Endothelial cell of umbilical vein (primary cell): ENCODE data around the gene AMIGO2. TPM values are rescaled to one million over a fixed set of nuclear protein-coding genes. Genes with fewer than 3 reads are reported as not detected.

Experiments used
- BruUV-seq: library from RNA; stranded (reverse); fragments of 400-500 nt; replicated peaks from 2 replicates; lab custom pipeline; 2021; lab: Mats Ljungman, UMichigan
- CTCF ChIA-PET: fragments of 300-600, 350-600 bp; sonication (Branson Sonifier 250); formaldehyde crosslinking; loops from one replicate; lab custom pipeline; 2021; ENCODE audit warnings: antibody characterized with exemption, inconsistent platforms; lab: Charles Lee
- POLR2A ChIA-PET: fragments of 300-600, 350-600 bp; sonication (Branson Sonifier 250); formaldehyde crosslinking; loops from one replicate; lab custom pipeline; 2021; ENCODE audit warnings: antibody characterized with exemption, inconsistent platforms; lab: Charles Lee
- DNase-seq: peaks from one replicate; pipeline ENCODE4 v3.0.0-alpha.2; 2011; ENCODE audit warnings: low read depth, low spot score
- FAIRE-seq: peaks from 2 replicates; lab custom pipeline; 2011; peaks lifted over from hg19 to GRCh38; lab: Jason Lieb, UNC
- H2AFZ ChIP-seq: 2 replicates; pipeline ENCODE4 v1.6.0; 2012; ENCODE audit warnings: low read depth, low read length, control low read depth, inconsistent platforms
- H3K27ac ChIP-seq: 2 replicates; pipeline ENCODE4 v1.5.1; 2011; ENCODE audit warnings: low read depth, mild to moderate bottlenecking, control low read depth, low read length, moderate library complexity; ENCODE audit not compliant: insufficient read depth
- H3K27me3 ChIP-seq, 2 experiments: 2 replicates each; pipeline versions ENCODE4 v1.6.0 to v1.6.1; 2011; ENCODE audit warnings: low read length in 2 of 2, mixed read lengths in 1 of 2; ENCODE audit not compliant: control insufficient read depth in 2 of 2, insufficient read depth in 2 of 2
- H3K36me3 ChIP-seq, 2 experiments: 2 replicates in 1 of 2; 3 replicates in 1 of 2; pipeline ENCODE4 v1.5.1; 2011; ENCODE audit warnings: low read length in 2 of 2, mild to moderate bottlenecking in 1 of 2, moderate library complexity in 1 of 2; ENCODE audit not compliant: control insufficient read depth in 2 of 2, insufficient read depth in 2 of 2; ENCODE audit errors: extremely low read depth in 1 of 2
- H3K4me1 ChIP-seq: 3 replicates; pipeline ENCODE4 v1.5.1; 2011; ENCODE audit warnings: mild to moderate bottlenecking, low read length; ENCODE audit not compliant: control insufficient read depth, insufficient read depth; ENCODE audit errors: extremely low read depth
- H3K4me2 ChIP-seq: 2 replicates; pipeline ENCODE4 v1.6.1; 2011; ENCODE audit warnings: low read length, control low read depth, mixed read lengths; ENCODE audit not compliant: insufficient read depth
- H3K4me3 ChIP-seq, 3 experiments: fragments of 200-600 bp in 1 of 3; sonication (generic), shearing (Covaris generic) in 1 of 3; replicated peaks in 1 of 3; 2 replicates each; pipeline ENCODE4 v1.5.1; 2011 to 2016; ENCODE audit warnings: control low read depth in 3 of 3, low read length in 3 of 3, mild to moderate bottlenecking in 2 of 3, inconsistent platforms in 1 of 3, low read depth in 1 of 3, moderate library complexity in 1 of 3; ENCODE audit not compliant: insufficient read depth in 1 of 3
- H3K79me2 ChIP-seq: 2 replicates; pipeline ENCODE4 v1.6.0; 2012; ENCODE audit warnings: low read length, inconsistent platforms; ENCODE audit not compliant: control insufficient read depth, insufficient read depth
- H3K9ac ChIP-seq: replicated peaks from 2 replicates; pipeline ENCODE3; 2011; ENCODE audit warnings: low read length, control low read depth; ENCODE audit not compliant: insufficient read depth; ENCODE audit errors: extremely low read depth
- H3K9me1 ChIP-seq: replicated peaks from 3 replicates; pipeline ENCODE4 v1.6.0; 2011; ENCODE audit warnings: mild to moderate bottlenecking, low read length; ENCODE audit not compliant: control insufficient read depth, insufficient read depth; ENCODE audit errors: extremely low read depth
- H3K9me3 ChIP-seq: replicated peaks from 2 replicates; pipeline ENCODE4 v1.5.1; 2012; ENCODE audit warnings: low read length, inconsistent platforms; ENCODE audit not compliant: control insufficient read depth, insufficient read depth
- H4K20me1 ChIP-seq: replicated peaks from 2 replicates; pipeline ENCODE3; 2011; ENCODE audit warnings: mild to moderate bottlenecking, low read length; ENCODE audit not compliant: control insufficient read depth, insufficient read depth; ENCODE audit errors: extremely low read depth
- CTCF ChIP-seq, 2 donors: IDR thresholded peaks; 1 replicate in 1 of 2; 2 replicates in 1 of 2; pipeline ENCODE4 v1.5.1; 2011; ENCODE audit warnings: low read length in 2 of 2, mild to moderate bottlenecking in 2 of 2, moderate library complexity in 2 of 2, control low read depth in 1 of 2, inconsistent platforms in 1 of 2, low read depth in 1 of 2; ENCODE audit not compliant: insufficient read depth in 1 of 2; ENCODE audit errors: extremely low read depth in 1 of 2
- EZH2 ChIP-seq: IDR thresholded peaks from 2 replicates; pipeline ENCODE4 v1.6.1; 2012; ENCODE audit warnings: borderline replicate concordance, low read depth, mild to moderate bottlenecking, moderate library complexity, low read length, inconsistent platforms; ENCODE audit not compliant: severe bottlenecking
- FOS ChIP-seq: IDR thresholded peaks from 2 replicates; pipeline ENCODE4 v1.6.1; 2011; ENCODE audit warnings: mild to moderate bottlenecking, low read length, moderate library complexity, borderline replicate concordance; ENCODE audit not compliant: insufficient read depth
- GATA2 ChIP-seq: IDR thresholded peaks from 2 replicates; pipeline ENCODE4 v1.7.0; 2011; ENCODE audit warnings: low read depth, mild to moderate bottlenecking, moderate library complexity, mixed read lengths, low read length; ENCODE audit not compliant: insufficient read length, insufficient read depth
- JUN ChIP-seq: IDR thresholded peaks from 2 replicates; pipeline ENCODE4 v1.6.1; 2011; ENCODE audit warnings: borderline replicate concordance, low read depth; ENCODE audit not compliant: insufficient read length, insufficient read depth
- MAX ChIP-seq: IDR thresholded peaks from 2 replicates; pipeline ENCODE4 v1.6.1; 2011; ENCODE audit not compliant: insufficient read depth, insufficient read length
- MYC ChIP-seq: IDR thresholded peaks from one replicate; pipeline ENCODE4 v1.6.1; 2011; ENCODE audit warnings: mild to moderate bottlenecking, low read depth, low read length
- POLR2A ChIP-seq: IDR thresholded peaks from 2 replicates; pipeline ENCODE4 v1.6.1; 2012; ENCODE audit warnings: low read depth, mild to moderate bottlenecking, control low read depth, low read length
- POLR2AphosphoS5 ChIP-seq: IDR thresholded peaks from 2 replicates; pipeline ENCODE4 v1.6.1; 2012; ENCODE audit warnings: low read depth, mild to moderate bottlenecking, control low read depth, low read length, moderate library complexity; ENCODE audit not compliant: insufficient read depth
- dilution Hi-C: fragments of 300-500 bp; cut with MboI; formaldehyde crosslinking; loops from one replicate; pipeline ENCODE4 v1.15.0; 2019; ENCODE audit warnings: low sequenced_read_pairs; ENCODE audit not compliant: extremely low pct_ligation_motif_present
- intact Hi-C: fragments of 100-400 bp; cut with micrococcal nuclease; formaldehyde crosslinking; loops from one replicate; pipeline ENCODE4 v1.10.0; 2022
- polyA plus RNA-seq, 4 experiments: library from polyadenylated mRNA; depleted of rRNA in 3 of 4; stranded (reverse) in 3 of 4; unstranded in 1 of 4; fragments of >200 nt; gene quantifications; 2 replicates each; pipeline versions ENCODE4 v1.2.1 to v1.2.3, GENCODE V29; 2011 to 2012; ENCODE audit warnings: missing spikeins in 1 of 4
- total RNA-seq: library from RNA; stranded (reverse); gene quantifications from 2 replicates; pipeline ENCODE4 v1.2.3, GENCODE V29; 2021

AMIGO2 gene
- total and polyA plus RNA-seq, 2 donors (not counting 3 experiments of a cell fraction or from before 2014, with no cell fraction given), result 5.4 to 7.5 TPM

DNA sequence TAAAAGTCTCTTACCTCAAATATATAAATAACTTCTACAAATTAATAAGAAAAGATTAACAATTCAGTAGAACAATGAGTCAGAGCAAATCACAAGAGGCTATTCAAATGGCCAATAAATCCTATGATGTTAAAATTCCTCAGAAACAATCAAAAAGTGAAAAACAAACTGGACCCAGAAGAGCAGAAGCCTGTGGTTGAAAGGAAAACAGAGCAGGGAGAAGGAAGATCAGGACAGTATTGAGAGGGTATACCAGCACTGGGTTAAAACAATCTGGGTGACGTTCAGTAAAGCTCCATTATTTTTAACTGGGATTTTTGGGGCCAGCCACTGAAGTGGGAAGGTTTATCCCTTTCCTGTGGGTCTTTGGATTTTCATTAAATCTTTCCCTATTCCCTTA, 40.0 kb downstream of the AMIGO2 start:
- H3K9ac ChIP-seq, result no peak overlapping the region
- no peak for FAIRE-seq
- no peaks in the 10 kb centered on the region for H4K20me1 ChIP-seq

GRCh38 chr12:47039079-47039478, 40.7 kb downstream of the AMIGO2 start:
- H3K79me2 ChIP-seq, result no peaks in the 10 kb centered on the region
- FAIRE-seq (no peak), DNase-seq (no peak)
- H3K4me1 ChIP-seq, result no peaks in the 10 kb centered on the region
- intact Hi-C loops (loop anchor here (10.0 kb wide), 1 partner anchor 506 kb away; no protein-coding TSS in a partner anchor), dilution Hi-C loops (no loop called here)
- H3K9me3 ChIP-seq, result no peaks in the 10 kb centered on the region
- no peaks in the 10 kb centered on the region for H3K9me1 ChIP-seq
- no peaks in the 10 kb centered on the region for H3K36me3 ChIP-seq
- no peaks in the 10 kb centered on the region for H4K20me1 ChIP-seq
- no peaks in the 10 kb centered on the region for H3K27me3 ChIP-seq
- POLR2A ChIA-PET, result no interaction called here
- no peak overlapping the region for H3K4me2 ChIP-seq
- CTCF ChIA-PET, result interaction anchor here (0.8 to 1.8 kb wide), 3 partner anchors 15 to 359 kb away, joined by 3 to 8 read pairs (median 3); no protein-coding TSS in a partner anchor
- H3K27ac ChIP-seq, result no peak overlapping the region
- H2AFZ ChIP-seq, result no peak overlapping the region
- BruUV-seq, result no TSS peak
- H3K9ac ChIP-seq, result no peak overlapping the region
- H3K4me3 ChIP-seq, result no peak overlapping the region
- TF ChIP-seq CTCF (IDR thresholded peaks at IDR 0.05; ENCODE audit: extremely low read depth in 1 of 2, insufficient read depth in 1 of 2, low read depth in 1 of 2, low read length in 2 of 2) (no peak), FOS (no peak), MAX (no peak), MYC (no peak), GATA2 (no peak), POLR2A (no peak), POLR2AphosphoS5 (no peak), JUN (no peak), EZH2 (no peak)

More for the DNA sequence above, 40.0 kb downstream of the AMIGO2 start:
- Histone ChIP-seq H3K27me3 (no peaks in the 10 kb centered on the region), H3K4me2 (no peak overlapping the region), H3K4me1 (no peaks in the 10 kb centered on the region), H3K4me3 (no peak overlapping the region), H3K9me3 (no peaks in the 10 kb centered on the region), H2AFZ (no peak overlapping the region), H3K9me1 (no peaks in the 10 kb centered on the region), H3K36me3 (no peaks in the 10 kb centered on the region), H3K79me2 (no peaks in the 10 kb centered on the region), H3K27ac (no peak overlapping the region)
- ChIA-PET CTCF (interaction anchor here (0.7 to 1.8 kb wide), 3 partner anchors 14 to 358 kb away, joined by 3 to 8 read pairs (median 3); no protein-coding TSS in a partner anchor), POLR2A (no interaction called here)
- dilution Hi-C loops (no loop called here), intact Hi-C loops (loop anchor here (10.0 kb wide), 1 partner anchor 505 kb away; no protein-coding TSS in a partner anchor)
- no TSS peak for BruUV-seq
- no peak for DNase-seq
- TF ChIP-seq JUN (no peak), FOS (no peak), MYC (no peak), MAX (no peak), POLR2A (no peak)
